Rectal smooth muscle tissue (tissue), 1 donor: Measurements from ENCODE around the gene CPZ.

ENCODE experiments used
- H3K27ac ChIP-seq: one replicate; pipeline ENCODE4 v1.7.0; 2013; ENCODE audit warnings: low read depth, low read length, inconsistent platforms
- H3K27me3 ChIP-seq: one replicate; pipeline ENCODE4 v1.7.0; 2013; ENCODE audit warnings: low read length; ENCODE audit not compliant: control insufficient read depth, insufficient read depth
- H3K36me3 ChIP-seq: one replicate; pipeline ENCODE4 v1.7.0; 2013; ENCODE audit warnings: low read length; ENCODE audit not compliant: control insufficient read depth, insufficient read depth
- H3K4me1 ChIP-seq: one replicate; pipeline ENCODE4 v1.7.0; 2013; ENCODE audit warnings: low read length; ENCODE audit not compliant: control insufficient read depth, insufficient read depth
- H3K4me3 ChIP-seq: one replicate; pipeline ENCODE4 v1.7.0; 2013; ENCODE audit warnings: low read length
- H3K9ac ChIP-seq: one replicate; pipeline ENCODE4 v1.7.0; 2013; ENCODE audit warnings: low read length

The CPZ gene

DNA sequence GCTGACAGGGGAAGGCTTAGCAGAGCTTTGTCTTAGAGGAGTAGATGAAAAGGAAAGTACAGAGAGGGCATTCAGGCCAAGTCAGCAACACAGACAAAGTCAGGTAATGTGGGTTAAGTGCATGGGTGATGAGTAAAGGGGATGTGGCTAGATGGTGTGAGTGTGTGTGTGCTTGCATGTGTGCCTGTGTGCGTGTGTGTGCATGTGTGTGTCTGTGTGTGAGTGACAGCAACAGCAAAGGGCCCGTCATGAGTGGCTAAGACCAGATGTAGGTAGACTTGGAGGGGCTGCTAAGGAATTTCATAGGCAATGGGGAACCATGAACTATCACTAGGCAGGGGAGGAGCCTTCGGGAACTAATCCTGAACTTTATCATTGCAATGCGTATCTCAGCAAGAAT is 14.6 kb upstream of the CPZ start:
- Histone ChIP-seq H3K9ac (no peak overlapping the region), H3K36me3 (no peaks in the 10 kb centered on the region), H3K27ac (no peak overlapping the region), H3K4me3 (no peak overlapping the region), H3K4me1 (no peaks in the 10 kb centered on the region), H3K27me3 (peaks cover 14% of the 10 kb centered on the region)

GRCh38 chr4:8578717-8579116 is 13.8 kb upstream of the CPZ start:
- Histone ChIP-seq H3K4me3 (no peak overlapping the region), H3K4me1 (no peaks in the 10 kb centered on the region), H3K27ac (no peak overlapping the region), H3K27me3 (peaks cover 14% of the 10 kb centered on the region), H3K9ac (no peak overlapping the region), H3K36me3 (no peaks in the 10 kb centered on the region)

DNA sequence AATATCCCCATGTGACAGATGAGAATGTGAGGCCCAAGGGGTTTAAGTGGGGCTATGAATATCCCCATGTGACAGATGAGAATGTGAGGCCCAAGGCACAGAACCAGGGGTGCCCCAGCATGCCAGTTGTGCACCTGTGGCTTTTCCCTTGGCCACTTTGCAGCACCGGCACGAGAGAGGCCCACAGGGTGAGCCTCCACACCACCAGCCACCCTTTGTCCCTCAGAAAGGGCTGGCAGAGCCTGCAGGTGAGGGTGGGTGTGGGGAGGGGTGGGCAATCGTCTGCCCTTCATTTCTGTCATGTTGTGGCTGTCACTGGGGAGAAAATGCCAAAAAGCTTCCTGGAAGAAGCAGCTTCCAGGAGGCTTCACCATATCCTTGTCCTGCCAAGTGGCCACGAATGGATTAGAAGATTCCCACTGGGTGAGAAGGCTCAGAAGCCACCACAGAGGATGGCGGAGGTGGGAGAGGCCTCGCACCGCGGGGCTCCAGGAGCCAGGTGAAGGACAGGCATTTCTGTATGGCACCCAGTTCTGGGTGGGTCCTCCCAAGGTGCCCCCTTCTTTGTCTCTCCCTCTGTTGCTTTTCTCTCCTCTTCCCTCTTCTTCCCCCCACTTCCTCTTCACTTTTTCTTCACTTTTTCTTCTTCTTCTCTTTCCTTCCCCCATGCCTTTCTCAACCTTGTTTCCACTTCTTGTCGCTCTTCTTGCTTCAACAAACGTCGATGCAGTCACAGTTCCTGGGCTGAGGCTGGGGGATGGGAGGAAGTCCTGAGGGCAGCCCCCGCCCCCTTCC is 12.8 kb upstream of the CPZ start:
- Histone ChIP-seq H3K27me3 (peaks cover 14% of the 10 kb centered on the region), H3K4me1 (no peaks in the 10 kb centered on the region), H3K27ac (no peak overlapping the region), H3K9ac (no peak overlapping the region), H3K4me3 (no peak overlapping the region), H3K36me3 (no peaks in the 10 kb centered on the region)

- Histone ChIP-seq H3K27me3 (peaks cover 17% of the 10 kb centered on the region), H3K4me3 (no peak within 1 kb of the TSS)
These were observed 12.1 kb upstream of the CPZ start, which contains the start of gene GPR78 for GRCh38 chr4:8580321-8581093. GPR78 (plus strand) TSS chr4:8580392; CDS start chr4:8580983, 591 bp downstream.

DNA sequence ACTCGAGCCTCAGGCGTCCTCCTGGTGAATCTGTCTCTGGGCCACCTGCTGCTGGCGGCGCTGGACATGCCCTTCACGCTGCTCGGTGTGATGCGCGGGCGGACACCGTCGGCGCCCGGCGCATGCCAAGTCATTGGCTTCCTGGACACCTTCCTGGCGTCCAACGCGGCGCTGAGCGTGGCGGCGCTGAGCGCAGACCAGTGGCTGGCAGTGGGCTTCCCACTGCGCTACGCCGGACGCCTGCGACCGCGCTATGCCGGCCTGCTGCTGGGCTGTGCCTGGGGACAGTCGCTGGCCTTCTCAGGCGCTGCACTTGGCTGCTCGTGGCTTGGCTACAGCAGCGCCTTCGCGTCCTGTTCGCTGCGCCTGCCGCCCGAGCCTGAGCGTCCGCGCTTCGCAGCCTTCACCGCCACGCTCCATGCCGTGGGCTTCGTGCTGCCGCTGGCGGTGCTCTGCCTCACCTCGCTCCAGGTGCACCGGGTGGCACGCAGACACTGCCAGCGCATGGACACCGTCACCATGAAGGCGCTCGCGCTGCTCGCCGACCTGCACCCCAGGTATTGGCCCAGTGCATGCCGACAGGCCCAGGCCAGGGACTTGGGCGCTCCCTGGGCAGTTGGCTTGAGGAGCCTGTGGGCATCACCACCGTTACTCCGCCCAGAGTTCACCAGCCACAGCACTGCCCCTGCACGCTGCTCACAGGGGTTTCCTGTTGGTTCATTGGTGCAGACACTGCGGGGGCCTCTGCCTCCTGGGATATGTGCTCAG is 11.3 kb upstream of the CPZ start:
- no peak overlapping the region for H3K4me3 ChIP-seq
- H3K36me3 ChIP-seq = no peaks in the 10 kb centered on the region
- H3K27ac ChIP-seq = no peak overlapping the region
- H3K27me3 ChIP-seq = peaks cover 18% of the 10 kb centered on the region
- H3K4me1 ChIP-seq = no peaks in the 10 kb centered on the region
- H3K9ac ChIP-seq = no peak overlapping the region

More at GRCh38 chr4:8580321-8581093, 12.1 kb upstream of the CPZ start, which contains the start of gene GPR78:
- Histone ChIP-seq H3K9ac (no peak within 1 kb of the TSS), H3K4me1 (no peaks in the 10 kb centered on the region), H3K27ac (no peak within 1 kb of the TSS), H3K36me3 (no peaks in the 10 kb centered on the region)

DNA sequence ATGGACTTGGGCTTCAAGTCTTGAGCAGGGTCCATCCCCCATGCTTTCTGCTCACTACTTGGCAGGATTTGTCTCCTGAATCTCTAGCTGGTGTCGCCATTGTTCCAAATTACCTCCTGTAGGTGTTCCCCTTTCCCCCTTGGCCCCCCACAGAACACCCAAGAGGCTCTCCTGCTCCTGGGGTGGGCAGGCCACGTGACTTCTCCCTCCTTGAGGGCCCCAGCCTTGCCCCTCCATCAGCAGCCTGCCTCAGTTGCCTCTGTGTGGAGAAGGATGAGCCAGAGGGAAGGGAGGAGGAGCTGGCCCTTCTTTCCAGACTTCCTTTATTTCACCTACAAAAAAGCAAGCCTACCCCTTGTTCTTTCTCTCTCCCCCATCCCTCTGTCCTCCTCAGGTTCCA is 10.5 kb upstream of the CPZ start:
- Histone ChIP-seq H3K4me1 (no peaks in the 10 kb centered on the region), H3K27ac (no peak overlapping the region), H3K27me3 (peaks cover 18% of the 10 kb centered on the region), H3K9ac (no peak overlapping the region), H3K4me3 (no peak overlapping the region), H3K36me3 (no peaks in the 10 kb centered on the region)

DNA sequence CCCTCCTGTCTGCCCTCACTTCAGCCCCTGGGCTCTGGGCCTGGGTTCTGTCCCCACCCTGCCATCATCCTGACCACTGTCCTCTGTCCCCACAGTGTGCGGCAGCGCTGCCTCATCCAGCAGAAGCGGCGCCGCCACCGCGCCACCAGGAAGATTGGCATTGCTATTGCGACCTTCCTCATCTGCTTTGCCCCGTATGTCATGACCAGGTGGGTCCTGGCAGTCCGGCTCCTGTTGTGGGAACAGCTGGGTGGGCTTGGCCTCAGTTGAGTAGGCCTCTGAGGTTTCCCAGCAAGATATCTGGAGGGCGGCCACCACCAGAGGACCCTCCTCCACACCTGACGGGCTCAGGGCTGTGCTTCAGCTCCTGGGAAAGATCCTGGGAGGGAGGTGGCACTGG is 10.1 kb upstream of the CPZ start:
- Histone ChIP-seq H3K4me1 (no peaks in the 10 kb centered on the region), H3K9ac (no peak overlapping the region), H3K27ac (no peak overlapping the region), H3K36me3 (no peaks in the 10 kb centered on the region), H3K27me3 (peaks cover 18% of the 10 kb centered on the region), H3K4me3 (no peak overlapping the region)

DNA sequence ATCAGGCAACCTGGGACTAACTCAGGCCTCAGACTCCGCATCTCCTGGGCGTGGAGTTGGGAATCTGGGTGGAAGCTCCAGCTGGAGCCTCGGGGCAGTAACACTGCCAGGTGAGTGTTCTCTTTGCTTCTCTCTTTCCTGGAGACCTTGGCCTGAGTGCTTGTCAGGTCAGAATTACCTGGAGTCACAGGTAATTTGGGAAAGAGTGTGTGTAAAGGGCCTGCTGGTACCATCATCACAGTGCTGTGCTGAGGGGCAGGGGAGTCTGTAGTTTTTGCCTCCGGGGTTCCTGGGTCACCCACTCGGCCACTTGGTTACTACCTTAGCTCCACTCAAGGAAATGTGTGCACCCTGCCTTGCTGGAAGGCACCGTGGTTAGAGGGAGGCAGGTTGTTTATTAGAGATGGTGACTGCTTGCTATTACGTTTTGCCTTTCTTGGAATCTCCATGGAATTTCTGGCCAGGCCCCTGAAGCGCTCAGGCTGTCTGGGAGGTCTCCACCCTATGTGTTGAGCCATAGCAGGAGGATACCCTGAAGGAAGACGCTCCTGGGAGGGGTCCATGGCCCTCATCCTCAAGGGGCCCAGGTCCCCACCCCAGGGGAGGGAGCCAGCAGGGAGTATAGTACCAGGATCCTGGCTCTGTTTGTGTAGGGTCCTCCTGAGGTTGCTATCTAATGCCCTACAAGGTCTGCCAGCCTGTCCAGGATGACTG is 9.5 kb upstream of the CPZ start:
- Histone ChIP-seq H3K36me3 (no peaks in the 10 kb centered on the region), H3K4me3 (no peak overlapping the region), H3K27me3 (peaks cover 22% of the 10 kb centered on the region), H3K4me1 (no peaks in the 10 kb centered on the region), H3K27ac (no peak overlapping the region), H3K9ac (no peak overlapping the region)

- Histone ChIP-seq H3K27me3 (peaks cover 22% of the 10 kb centered on the region), H3K9ac (no peak overlapping the region), H3K4me1 (no peaks in the 10 kb centered on the region), H3K36me3 (no peaks in the 10 kb centered on the region), H3K4me3 (no peak overlapping the region), H3K27ac (no peak overlapping the region)
These were observed 8.9 kb upstream of the CPZ start for GRCh38 chr4:8583655-8584025.

DNA sequence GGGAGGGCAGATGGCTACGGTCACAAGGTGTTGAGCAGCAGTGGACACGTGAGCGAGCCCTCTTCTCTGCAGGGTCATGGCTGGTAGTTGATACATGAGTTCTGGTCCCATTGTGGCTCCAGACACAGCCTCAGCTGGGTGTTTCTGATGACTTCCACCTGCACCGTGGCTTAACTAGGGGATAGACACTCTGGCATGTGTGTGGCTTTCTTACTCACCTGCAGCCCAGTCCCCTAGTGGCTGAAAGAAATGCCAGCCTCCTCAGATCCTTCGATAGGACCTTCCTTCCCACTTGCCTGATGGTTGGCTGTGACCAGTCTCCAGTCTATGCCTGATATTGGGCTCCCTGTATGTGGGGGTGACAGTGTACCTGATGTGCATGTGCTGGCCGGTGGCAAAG is 7.4 kb upstream of the CPZ start:
- no peaks in the 10 kb centered on the region for H3K4me1 ChIP-seq
- peaks cover 22% of the 10 kb centered on the region for H3K27me3 ChIP-seq
- H3K36me3 ChIP-seq = no peaks in the 10 kb centered on the region
- H3K9ac ChIP-seq = no peak overlapping the region
- no peak overlapping the region for H3K4me3 ChIP-seq
- no peak overlapping the region for H3K27ac ChIP-seq

DNA sequence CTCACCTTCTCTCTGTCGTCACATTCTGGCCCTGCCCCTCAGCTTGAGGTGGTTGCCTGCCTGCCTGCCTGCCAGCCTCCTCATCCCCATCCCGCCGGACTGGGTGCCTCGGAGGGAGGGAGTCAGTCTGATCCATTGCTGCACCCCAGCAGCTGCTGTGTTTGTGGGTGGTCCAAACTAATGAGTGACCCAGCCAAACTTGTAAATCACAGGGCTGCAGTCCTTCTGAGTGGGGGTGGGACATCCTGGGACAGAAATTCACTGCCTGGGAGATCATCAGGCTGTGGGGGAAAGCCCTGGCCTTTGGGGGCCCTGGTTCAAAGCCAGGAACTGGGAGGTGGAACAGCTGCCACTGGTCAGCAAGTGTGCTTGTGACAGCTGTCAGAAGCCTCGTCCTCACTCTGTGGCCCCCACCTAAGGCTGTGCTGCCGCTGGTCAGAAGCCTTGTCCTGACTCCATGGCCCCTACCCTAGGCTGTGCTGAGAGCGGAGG is 6.8 kb upstream of the CPZ start:
- Histone ChIP-seq H3K27ac (no peak overlapping the region), H3K4me3 (no peak overlapping the region), H3K36me3 (no peaks in the 10 kb centered on the region), H3K27me3 (peaks cover 22% of the 10 kb centered on the region), H3K4me1 (no peaks in the 10 kb centered on the region), H3K9ac (no peak overlapping the region)

DNA sequence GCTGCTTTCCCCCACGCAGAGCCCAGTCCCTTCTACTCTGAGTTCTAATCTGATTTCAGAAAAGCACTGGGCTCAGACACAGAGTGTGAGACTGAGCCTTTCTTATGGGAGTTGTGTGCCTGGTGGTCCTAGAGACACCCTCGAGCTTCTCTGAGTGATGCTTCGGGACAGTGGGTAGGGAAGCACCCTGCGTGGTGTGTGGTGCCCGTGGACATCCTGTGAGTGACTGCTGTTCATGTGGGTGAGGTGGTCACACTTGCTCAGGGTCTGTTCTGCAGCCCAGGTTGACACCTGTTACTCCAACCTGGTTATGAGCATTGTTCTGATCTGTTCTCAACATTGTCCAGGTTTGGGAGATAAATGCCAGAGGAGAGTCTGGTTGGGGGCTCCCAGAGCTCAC is 6.3 kb upstream of the CPZ start:
- Histone ChIP-seq H3K9ac (no peak overlapping the region), H3K36me3 (no peaks in the 10 kb centered on the region), H3K27ac (no peak overlapping the region), H3K4me3 (no peak overlapping the region), H3K27me3 (peaks cover 22% of the 10 kb centered on the region), H3K4me1 (no peaks in the 10 kb centered on the region)
